HG03575 (cell line): Measurements from ENCODE around the gene GNG3.

Experiments
- ATAC-seq: cut with Tn5 transposase; IDR thresholded peaks from one replicate; pipeline ENCODE4 v1.9.1; 2021; ENCODE audit not compliant: unreplicated experiment, insufficient number of reproducible peaks, low FRiP score; ENCODE audit errors: extremely low read depth

Gene GNG3

GRCh38 chr11:62752177-62752785, 44.8 kb downstream of the GNG3 start:
- ATAC-seq = no peak

DNA sequence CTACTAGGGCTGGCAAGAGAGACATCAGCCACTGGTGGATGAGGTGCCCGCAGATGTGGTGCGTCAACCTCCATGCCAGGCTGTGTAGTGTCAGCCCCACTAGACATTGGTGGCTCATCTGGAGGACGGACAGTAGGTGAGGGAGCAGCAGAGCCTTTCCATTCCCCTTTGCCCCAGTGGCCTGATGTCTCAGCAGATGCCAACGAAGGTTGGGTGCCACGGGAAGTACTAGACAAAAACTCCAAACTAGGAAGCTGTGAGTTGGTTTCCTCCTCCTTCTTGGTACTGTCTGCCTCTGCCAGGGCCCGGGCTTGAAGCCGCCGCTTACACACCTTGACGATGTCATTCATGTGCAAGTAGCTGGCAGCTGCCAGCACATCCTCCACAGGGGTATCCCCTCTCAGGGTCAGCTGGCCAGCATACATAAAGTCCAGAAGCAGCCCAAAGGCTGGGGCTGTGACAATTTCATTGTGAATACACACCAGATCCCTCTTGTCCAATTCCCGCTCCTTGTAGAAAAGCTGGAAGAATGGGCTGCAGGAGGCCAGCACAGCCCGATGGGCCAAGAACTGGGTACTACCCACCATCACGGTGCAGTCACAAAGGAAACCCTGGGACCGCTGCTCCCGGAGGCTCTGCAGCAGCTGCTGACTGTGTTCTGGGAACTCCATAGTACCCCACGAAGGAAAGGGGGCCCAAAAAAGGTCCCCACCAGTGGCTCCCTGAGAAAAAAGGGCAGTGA, 45.7 kb downstream of the GNG3 start:
- ATAC-seq = no peak

GRCh38 chr11:62753736-62754603, 46.5 kb downstream of the GNG3 start, which contains the start of gene ZBTB3:
Gene ZBTB3 (minus strand): TSS chr11:62754160. CDS start chr11:62753664, 496 bp downstream.
- ATAC-seq = peak; percentile 87

GRCh38 chr11:62755086-62755615, 47.7 kb downstream of the GNG3 start:
- no peak for ATAC-seq

- no peak for ATAC-seq
Observed at GRCh38 chr11:62757846-62758788, 50.6 kb downstream of the GNG3 start.
